Keratinocyte (primary cell): ENCODE measurements around the gene UBXN4.

ENCODE experiments used
- EZH2 ChIP-seq: IDR thresholded peaks from one replicate; pipeline ENCODE4 v1.6.1; 2012; ENCODE audit warnings: inconsistent platforms, mild to moderate bottlenecking, low read length, moderate library complexity
- TF ChIP-seq, protein P1 (sequence below), 3 experiments: IDR thresholded peaks in 1 of 3; conservative IDR thresholded peaks in 1 of 3; optimal IDR thresholded peaks in 1 of 3; 2 replicates in 2 of 3; 3 replicates in 1 of 3; pipeline versions ENCODE3 to v1.5.1; 2011; ENCODE audit warnings: low read length in 3 of 3, mild to moderate bottlenecking in 3 of 3, moderate library complexity in 2 of 3, control low read depth in 1 of 3, inconsistent platforms in 1 of 3; ENCODE audit not compliant: insufficient read depth in 2 of 3; ENCODE audit errors: extremely low read depth in 1 of 3

DNA sequence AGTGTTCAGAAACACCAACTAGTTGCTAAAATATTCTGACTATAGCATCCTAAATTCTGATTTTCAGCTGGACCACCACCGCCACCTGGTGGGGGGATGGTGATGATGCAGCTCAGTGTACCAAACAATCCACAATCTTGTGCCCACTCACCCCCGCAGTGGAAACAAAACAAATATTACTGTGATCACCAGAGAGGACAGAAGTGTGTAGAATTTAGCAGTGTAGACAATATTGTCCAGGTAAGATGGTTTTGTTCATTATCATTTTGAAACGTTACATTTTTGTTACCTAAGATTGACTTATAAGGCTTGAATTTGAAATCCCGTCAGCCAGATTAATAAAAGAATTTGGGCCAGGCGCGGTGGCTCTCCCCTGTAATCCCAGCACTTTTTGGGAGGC lies 31.7 kb upstream of the UBXN4 start:
- TF ChIP-seq, protein P1, sequence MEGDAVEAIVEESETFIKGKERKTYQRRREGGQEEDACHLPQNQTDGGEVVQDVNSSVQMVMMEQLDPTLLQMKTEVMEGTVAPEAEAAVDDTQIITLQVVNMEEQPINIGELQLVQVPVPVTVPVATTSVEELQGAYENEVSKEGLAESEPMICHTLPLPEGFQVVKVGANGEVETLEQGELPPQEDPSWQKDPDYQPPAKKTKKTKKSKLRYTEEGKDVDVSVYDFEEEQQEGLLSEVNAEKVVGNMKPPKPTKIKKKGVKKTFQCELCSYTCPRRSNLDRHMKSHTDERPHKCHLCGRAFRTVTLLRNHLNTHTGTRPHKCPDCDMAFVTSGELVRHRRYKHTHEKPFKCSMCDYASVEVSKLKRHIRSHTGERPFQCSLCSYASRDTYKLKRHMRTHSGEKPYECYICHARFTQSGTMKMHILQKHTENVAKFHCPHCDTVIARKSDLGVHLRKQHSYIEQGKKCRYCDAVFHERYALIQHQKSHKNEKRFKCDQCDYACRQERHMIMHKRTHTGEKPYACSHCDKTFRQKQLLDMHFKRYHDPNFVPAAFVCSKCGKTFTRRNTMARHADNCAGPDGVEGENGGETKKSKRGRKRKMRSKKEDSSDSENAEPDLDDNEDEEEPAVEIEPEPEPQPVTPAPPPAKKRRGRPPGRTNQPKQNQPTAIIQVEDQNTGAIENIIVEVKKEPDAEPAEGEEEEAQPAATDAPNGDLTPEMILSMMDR (optimal IDR thresholded peaks at IDR 0.05 in 1 of 3, IDR thresholded peaks at IDR 0.05 in 1 of 3, conservative IDR thresholded peaks at IDR 0.05 in 1 of 3; ENCODE audit: extremely low read depth in 1 of 3, insufficient read depth in 2 of 3, low read length in 3 of 3), result peak; percentile 78 to 94 (median 93)
- TF ChIP-seq EZH2, result no peak
